Fibroblast of upper back skin (primary cell): ENCODE measurements around the gene GLRX5.

ENCODE experiments used
- DNase-seq: peaks from one replicate; pipeline ENCODE4 v3.0.0-alpha.2; 2013

GLRX5 gene

GRCh38 chr14:95518045-95518751 is 16.7 kb upstream of the GLRX5 start:
- no peak for DNase-seq

GRCh38 chr14:95519699-95520098 is 15.2 kb upstream of the GLRX5 start:
- DNase-seq, result peak; percentile 87

GRCh38 chr14:95520346-95520745 is 14.5 kb upstream of the GLRX5 start:
- DNase-seq, result no peak

GRCh38 chr14:95521001-95521400 is 13.8 kb upstream of the GLRX5 start:
- no peak for DNase-seq

GRCh38 chr14:95522116-95522515 is 12.7 kb upstream of the GLRX5 start:
- no peak for DNase-seq

GRCh38 chr14:95522556-95522955 is 12.3 kb upstream of the GLRX5 start:
- DNase-seq, result no peak

- DNase-seq, result peak; percentile 77
Observed at GRCh38 chr14:95523051-95523814, 11.6 kb upstream of the GLRX5 start.

GRCh38 chr14:95523815-95524448 is 10.9 kb upstream of the GLRX5 start:
- DNase-seq, result peak; percentile 98

GRCh38 chr14:95524706-95525512 is 9.9 kb upstream of the GLRX5 start:
- DNase-seq, result peak; percentile 67

GRCh38 chr14:95525999-95526398 is 8.9 kb upstream of the GLRX5 start:
- DNase-seq, result no peak

- no peak for DNase-seq
Observed at GRCh38 chr14:95526483-95527386, 8.1 kb upstream of the GLRX5 start.

- peak; percentile 84 for DNase-seq
Observed at GRCh38 chr14:95527387-95528002, 7.4 kb upstream of the GLRX5 start.

GRCh38 chr14:95529216-95529615 is 5.6 kb upstream of the GLRX5 start:
- DNase-seq, result no peak

- no peak for DNase-seq
Observed at GRCh38 chr14:95530473-95531276, 4.2 kb upstream of the GLRX5 start.

- DNase-seq, result peak; percentile 50
Observed at GRCh38 chr14:95531473-95531872, 3.4 kb upstream of the GLRX5 start.

- no peak for DNase-seq
Observed at GRCh38 chr14:95531969-95532368, 2.9 kb upstream of the GLRX5 start.

GRCh38 chr14:95533391-95533821 is 1.4 kb upstream of the GLRX5 start:
- DNase-seq, result no peak

GRCh38 chr14:95533822-95534221 is 1.0 kb upstream of the GLRX5 start:
- no peak for DNase-seq

GRCh38 chr14:95535226-95536021 is 574 bp downstream of the GLRX5 start:
- DNase-seq, result no peak
